ENCODE data around the gene PZP.

DNA sequence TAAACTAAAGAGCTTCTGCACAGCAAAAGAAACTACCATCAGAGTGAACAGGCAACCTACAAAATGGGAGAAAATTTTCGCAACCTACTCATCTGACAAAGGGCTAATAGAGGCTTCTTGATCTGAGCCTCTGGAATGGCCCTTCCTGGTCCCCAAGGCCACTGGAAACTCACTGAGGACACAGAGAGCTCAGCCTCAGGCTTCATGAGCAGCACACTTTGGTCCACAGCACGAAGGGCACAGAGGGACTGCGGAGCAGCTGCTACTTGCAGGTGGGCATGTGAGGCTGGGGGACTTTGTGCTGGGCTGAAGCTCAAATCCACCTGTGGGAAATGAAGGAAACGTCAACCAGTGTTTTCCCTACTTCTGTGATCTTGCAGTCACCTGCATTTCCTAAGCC is 27.4 kb downstream of the PZP start:
- no peak for TF ChIP-seq POLR2A (IDR thresholded peaks at IDR 0.05)
- TF ChIP-seq, protein P1, sequence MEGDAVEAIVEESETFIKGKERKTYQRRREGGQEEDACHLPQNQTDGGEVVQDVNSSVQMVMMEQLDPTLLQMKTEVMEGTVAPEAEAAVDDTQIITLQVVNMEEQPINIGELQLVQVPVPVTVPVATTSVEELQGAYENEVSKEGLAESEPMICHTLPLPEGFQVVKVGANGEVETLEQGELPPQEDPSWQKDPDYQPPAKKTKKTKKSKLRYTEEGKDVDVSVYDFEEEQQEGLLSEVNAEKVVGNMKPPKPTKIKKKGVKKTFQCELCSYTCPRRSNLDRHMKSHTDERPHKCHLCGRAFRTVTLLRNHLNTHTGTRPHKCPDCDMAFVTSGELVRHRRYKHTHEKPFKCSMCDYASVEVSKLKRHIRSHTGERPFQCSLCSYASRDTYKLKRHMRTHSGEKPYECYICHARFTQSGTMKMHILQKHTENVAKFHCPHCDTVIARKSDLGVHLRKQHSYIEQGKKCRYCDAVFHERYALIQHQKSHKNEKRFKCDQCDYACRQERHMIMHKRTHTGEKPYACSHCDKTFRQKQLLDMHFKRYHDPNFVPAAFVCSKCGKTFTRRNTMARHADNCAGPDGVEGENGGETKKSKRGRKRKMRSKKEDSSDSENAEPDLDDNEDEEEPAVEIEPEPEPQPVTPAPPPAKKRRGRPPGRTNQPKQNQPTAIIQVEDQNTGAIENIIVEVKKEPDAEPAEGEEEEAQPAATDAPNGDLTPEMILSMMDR (IDR thresholded peaks at IDR 0.05): no peak
